Measurements from ENCODE around the gene DNAJC10. TPM values are rescaled to one million over a fixed set of nuclear protein-coding genes. Genes with fewer than 3 reads are reported as not detected.
"Not testable (repeated sequence)": the region's sequence is repeated elsewhere in the genome, so short reads cannot be mapped to it uniquely, and the experiment has no call there.

The DNAJC10 gene
- total RNA-seq, 2 experiments from 2014 or later: 34.0 to 34.1 TPM

DNA sequence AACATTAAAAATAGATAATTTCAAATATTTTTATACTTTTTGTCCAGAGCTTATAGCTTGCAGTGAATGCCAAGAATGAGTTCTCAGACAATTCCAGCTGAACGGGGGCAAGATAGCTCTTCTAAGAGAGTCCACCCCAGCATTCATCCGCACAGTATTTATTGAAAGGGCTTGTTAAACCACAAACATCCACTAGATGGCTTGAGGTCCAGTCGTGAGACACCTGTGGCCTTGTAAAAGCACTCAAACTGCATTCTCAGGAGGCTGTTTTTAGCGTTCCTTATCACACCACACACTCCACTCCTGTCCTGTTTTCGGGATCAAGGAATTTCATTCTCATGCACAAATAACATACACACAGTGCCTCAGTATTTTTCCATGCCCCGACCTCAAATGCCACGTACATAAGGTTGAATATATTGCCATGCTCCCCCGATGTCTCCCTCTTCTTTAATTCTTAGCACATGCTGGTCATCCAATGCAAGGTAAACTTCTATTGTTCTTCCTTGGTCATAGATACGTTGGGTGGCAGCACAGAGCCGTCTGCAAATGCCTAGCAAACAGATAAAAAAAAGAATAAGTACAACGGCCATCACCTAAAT is 47.4 kb downstream of the DNAJC10 start:
- Histone ChIP-seq H3K4me3 (ENCODE audit: low read length) (no peak overlapping the region), H3K27me3 (ENCODE audit: control insufficient read depth in 1 of 2, insufficient read depth in 2 of 2, low read length in 2 of 2) (no peaks in the 10 kb centered on the region), H3K4me1 (ENCODE audit: insufficient read depth, low read length) (no peaks in the 10 kb centered on the region), H3K36me3 (ENCODE audit: insufficient read depth, low read length) (peaks cover 43% of the 10 kb centered on the region), H3K27ac (ENCODE audit: low read depth in 1 of 2, low read length in 2 of 2) (no peak overlapping the region), H3K9me3 (ENCODE audit: control insufficient read depth in 1 of 2, insufficient read depth in 1 of 2, low read length in 2 of 2) (no peaks in the 10 kb centered on the region)
- ChIA-PET CTCF (no interaction called here), POLR2A (no interaction called here)
- no peak overlapping the region for H3K4me3 Mint-ChIP-seq
- TF ChIP-seq, protein P1, sequence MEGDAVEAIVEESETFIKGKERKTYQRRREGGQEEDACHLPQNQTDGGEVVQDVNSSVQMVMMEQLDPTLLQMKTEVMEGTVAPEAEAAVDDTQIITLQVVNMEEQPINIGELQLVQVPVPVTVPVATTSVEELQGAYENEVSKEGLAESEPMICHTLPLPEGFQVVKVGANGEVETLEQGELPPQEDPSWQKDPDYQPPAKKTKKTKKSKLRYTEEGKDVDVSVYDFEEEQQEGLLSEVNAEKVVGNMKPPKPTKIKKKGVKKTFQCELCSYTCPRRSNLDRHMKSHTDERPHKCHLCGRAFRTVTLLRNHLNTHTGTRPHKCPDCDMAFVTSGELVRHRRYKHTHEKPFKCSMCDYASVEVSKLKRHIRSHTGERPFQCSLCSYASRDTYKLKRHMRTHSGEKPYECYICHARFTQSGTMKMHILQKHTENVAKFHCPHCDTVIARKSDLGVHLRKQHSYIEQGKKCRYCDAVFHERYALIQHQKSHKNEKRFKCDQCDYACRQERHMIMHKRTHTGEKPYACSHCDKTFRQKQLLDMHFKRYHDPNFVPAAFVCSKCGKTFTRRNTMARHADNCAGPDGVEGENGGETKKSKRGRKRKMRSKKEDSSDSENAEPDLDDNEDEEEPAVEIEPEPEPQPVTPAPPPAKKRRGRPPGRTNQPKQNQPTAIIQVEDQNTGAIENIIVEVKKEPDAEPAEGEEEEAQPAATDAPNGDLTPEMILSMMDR (IDR thresholded peaks at IDR 0.05): peak; percentile 31
- no peaks in the 10 kb centered on the region for H3K4me1 Mint-ChIP-seq (ENCODE audit: low read depth)
- no peaks in the 10 kb centered on the region for H3K27me3 Mint-ChIP-seq
- H3K9me3 Mint-ChIP-seq: peaks cover 4% of the 10 kb centered on the region
- DNase-seq: peak in 2 of 14 experiments; percentile 18 to 20
- H3K36me3 Mint-ChIP-seq (ENCODE audit: low read depth): peaks cover 95% of the 10 kb centered on the region
- no peak overlapping the region for H3K27ac Mint-ChIP-seq
- ATAC-seq (ENCODE audit: poor library complexity): no peak
- intact Hi-C loops (cut with DNase I, micrococcal nuclease): loop anchor here in 1 of 2 experiments (10.0 kb wide), 1 partner anchor 221 kb away; no protein-coding TSS in a partner anchor

DNA sequence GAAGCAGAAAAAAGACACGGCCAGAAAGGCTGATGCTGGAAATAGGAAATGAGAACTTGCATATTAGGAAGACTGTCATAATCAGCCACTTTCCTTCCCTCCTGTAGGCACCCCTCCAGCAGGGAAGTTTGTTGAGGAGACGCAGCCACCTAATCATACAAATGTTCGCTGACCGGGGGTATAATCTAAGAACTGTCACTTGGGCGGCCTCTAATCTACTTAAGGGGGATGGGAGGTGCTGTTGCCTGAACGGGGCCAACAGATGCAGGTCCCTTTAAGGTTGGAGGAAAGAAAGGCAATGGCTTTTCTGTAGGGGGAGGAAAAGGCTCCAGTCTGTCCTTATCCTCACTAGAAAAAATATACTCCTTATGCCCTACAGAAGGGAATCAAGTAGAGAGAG is 50.6 kb downstream of the DNAJC10 start:
- no peaks in the 10 kb centered on the region for H3K4me1 Mint-ChIP-seq (ENCODE audit: low read depth)
- Histone ChIP-seq H3K27ac (ENCODE audit: low read depth in 1 of 2, low read length in 2 of 2) (no peak overlapping the region), H3K4me1 (ENCODE audit: insufficient read depth, low read length) (no peaks in the 10 kb centered on the region), H3K36me3 (ENCODE audit: insufficient read depth, low read length) (peaks cover 30% of the 10 kb centered on the region), H3K9me3 (ENCODE audit: control insufficient read depth in 1 of 2, insufficient read depth in 1 of 2, low read length in 2 of 2) (no peaks in the 10 kb centered on the region), H3K4me3 (ENCODE audit: low read length) (no peak overlapping the region), H3K27me3 (ENCODE audit: control insufficient read depth in 1 of 2, insufficient read depth in 2 of 2, low read length in 2 of 2) (no peaks in the 10 kb centered on the region)
- intact Hi-C loops (cut with DNase I, micrococcal nuclease): loop anchor here in 1 of 2 experiments (10.0 kb wide), 1 partner anchor 218 kb away; no protein-coding TSS in a partner anchor
- ChIA-PET CTCF (no interaction called here), POLR2A (no interaction called here)
- peaks cover 95% of the 10 kb centered on the region for H3K36me3 Mint-ChIP-seq (ENCODE audit: low read depth)
- ATAC-seq (ENCODE audit: poor library complexity): no peak
- TF ChIP-seq, protein P1 (IDR thresholded peaks at IDR 0.05): no peak
- no peak overlapping the region for H3K27ac Mint-ChIP-seq
- no peak for DNase-seq
- no peaks in the 10 kb centered on the region for H3K27me3 Mint-ChIP-seq
- no peak overlapping the region for H3K4me3 Mint-ChIP-seq
- H3K9me3 Mint-ChIP-seq: peaks cover 11% of the 10 kb centered on the region

DNA sequence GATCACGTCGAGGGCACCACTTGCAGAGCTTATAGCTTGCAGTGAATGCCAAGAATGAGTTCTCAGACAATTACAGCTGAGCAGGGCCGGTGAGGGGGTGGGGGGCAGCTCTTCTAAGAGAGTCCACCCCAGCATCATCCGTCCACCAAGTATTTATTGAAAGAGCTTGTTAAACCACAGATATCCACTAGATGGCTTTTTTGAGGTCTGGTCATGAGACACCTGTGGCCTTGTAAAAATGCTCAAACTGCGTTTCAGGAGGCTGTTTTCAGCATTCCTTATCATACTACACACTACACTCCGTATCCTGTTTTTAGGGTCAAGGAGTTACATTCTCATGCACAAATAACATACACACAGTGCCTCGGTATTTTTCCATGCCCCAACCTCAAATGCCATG is 51.5 kb downstream of the DNAJC10 start:
- Mint-ChIP-seq H3K36me3 (ENCODE audit: low read depth) (peaks cover 95% of the 10 kb centered on the region), H3K9me3 (peaks cover 11% of the 10 kb centered on the region), H3K4me1 (ENCODE audit: low read depth) (no peaks in the 10 kb centered on the region), H3K4me3 (no peak overlapping the region), H3K27ac (no peak overlapping the region), H3K27me3 (no peaks in the 10 kb centered on the region)
- ATAC-seq (ENCODE audit: poor library complexity) (no peak), DNase-seq (peak in 2 of 14 experiments; percentile 1 to 8)
- ChIA-PET POLR2A (no interaction called here), CTCF (no interaction called here)
- Histone ChIP-seq H3K4me3 (ENCODE audit: low read length) (no peak overlapping the region), H3K27me3 (ENCODE audit: control insufficient read depth in 1 of 2, insufficient read depth in 2 of 2, low read length in 2 of 2) (no peaks in the 10 kb centered on the region), H3K4me1 (ENCODE audit: insufficient read depth, low read length) (no peaks in the 10 kb centered on the region), H3K9me3 (ENCODE audit: control insufficient read depth in 1 of 2, insufficient read depth in 1 of 2, low read length in 2 of 2) (no peaks in the 10 kb centered on the region), H3K27ac (ENCODE audit: low read depth in 1 of 2, low read length in 2 of 2) (no peak overlapping the region), H3K36me3 (ENCODE audit: insufficient read depth, low read length) (peaks cover 30% of the 10 kb centered on the region)
- TF ChIP-seq, protein P1 (IDR thresholded peaks at IDR 0.05): no peak
- intact Hi-C loops (cut with DNase I, micrococcal nuclease): loop anchor here in 1 of 2 experiments (10.0 kb wide), 1 partner anchor 217 kb away; no protein-coding TSS in a partner anchor

DNA sequence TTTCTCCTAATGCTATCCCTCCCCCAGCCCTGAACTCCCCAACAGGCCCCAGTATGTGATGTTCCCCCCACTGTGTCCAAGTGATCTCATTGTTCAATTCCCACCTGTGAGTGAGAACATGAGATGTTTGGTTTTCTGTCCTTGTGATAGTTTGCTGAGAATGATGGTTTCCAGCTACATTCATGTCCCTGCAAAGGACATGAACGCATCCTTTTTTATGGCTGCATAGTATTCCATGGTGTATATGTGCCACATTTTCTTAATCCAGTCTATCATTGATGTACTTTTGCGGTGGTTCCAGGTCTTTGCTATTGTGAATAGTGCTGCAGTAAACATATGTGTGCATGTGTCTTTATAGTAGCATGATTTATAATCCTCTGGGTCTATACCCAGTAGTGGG is 52.9 kb downstream of the DNAJC10 start:
- POLR2A ChIA-PET; H3K27ac ChIP-seq (ENCODE audit: low read depth in 1 of 2, low read length in 2 of 2); H3K9me3 ChIP-seq (ENCODE audit: control insufficient read depth in 1 of 2, insufficient read depth in 1 of 2, low read length in 2 of 2); H3K27ac Mint-ChIP-seq; H3K4me3 ChIP-seq (ENCODE audit: low read length); H3K27me3 Mint-ChIP-seq; H3K4me1 Mint-ChIP-seq (ENCODE audit: low read depth); ATAC-seq (ENCODE audit: poor library complexity); H3K4me3 Mint-ChIP-seq; DNase-seq; H3K4me1 ChIP-seq (ENCODE audit: insufficient read depth, low read length); CTCF ChIA-PET; H3K27me3 ChIP-seq (ENCODE audit: control insufficient read depth in 1 of 2, insufficient read depth in 2 of 2, low read length in 2 of 2): not testable (repeated sequence)
- H3K36me3 ChIP-seq (ENCODE audit: insufficient read depth, low read length): peaks cover 18% of the 10 kb centered on the region
- Mint-ChIP-seq H3K9me3 (peaks cover 11% of the 10 kb centered on the region), H3K36me3 (ENCODE audit: low read depth) (peaks cover 100% of the 10 kb centered on the region)
- intact Hi-C loops (cut with DNase I, micrococcal nuclease): loop anchor here in 1 of 2 experiments (10.0 kb wide), 1 partner anchor 216 kb away; no protein-coding TSS in a partner anchor

All from CD4-positive, alpha-beta T cell (primary cell).